GM23248 (cell line): ENCODE results near the gene WWOX. TPM values are rescaled to one million over a fixed set of nuclear protein-coding genes. Genes with fewer than 3 reads are reported as not detected.

Experiments used
- DNase-seq: peaks from one replicate; pipeline ENCODE4 v3.0.0-alpha.2; 2015
- H2AFZ ChIP-seq: fragments of 200-600 bp; sonication (generic); 2 replicates; pipeline ENCODE4 v1.6.1; 2016; ENCODE audit warnings: antibody characterized with exemption
- H3F3A ChIP-seq: fragments of 200-600 bp; sonication (generic); 2 replicates; pipeline ENCODE4 v1.6.1; 2016; ENCODE audit warnings: mild to moderate bottlenecking, antibody characterized with exemption, mixed run types; ENCODE audit not compliant: insufficient read depth
- H3K27ac ChIP-seq: fragments of 200-600 bp; sonication (generic); 2 replicates; pipeline ENCODE4 v1.5.1; 2016; ENCODE audit warnings: mild to moderate bottlenecking
- H3K27me3 ChIP-seq: fragments of 200-600 bp; sonication (generic); replicated peaks from 2 replicates; pipeline ENCODE4 v1.6.1; 2016; ENCODE audit warnings: mild to moderate bottlenecking; ENCODE audit not compliant: insufficient read depth
- H3K36me3 ChIP-seq: fragments of 200-600 bp; sonication (generic); 2 replicates; pipeline ENCODE4 v1.6.1; 2016; ENCODE audit warnings: low read depth, mild to moderate bottlenecking
- H3K4me1 ChIP-seq: fragments of 200-600 bp; sonication (generic); 2 replicates; pipeline ENCODE4 v1.6.1; 2016; ENCODE audit warnings: mild to moderate bottlenecking; ENCODE audit not compliant: insufficient read depth
- H3K4me2 ChIP-seq: fragments of 200-600 bp; sonication (generic); one replicate; pipeline ENCODE4 v1.6.1; 2016; ENCODE audit warnings: mild to moderate bottlenecking; ENCODE audit not compliant: unreplicated experiment
- H3K4me3 ChIP-seq: fragments of 200-600 bp; sonication (generic); 2 replicates; pipeline ENCODE4 v1.5.1; 2016; ENCODE audit warnings: mild to moderate bottlenecking
- H3K79me2 ChIP-seq: fragments of 200-600 bp; sonication (generic); 2 replicates; pipeline ENCODE4 v1.6.1; 2016; ENCODE audit warnings: mild to moderate bottlenecking; ENCODE audit not compliant: insufficient read depth
- H3K9ac ChIP-seq: fragments of 200-600 bp; sonication (generic); 2 replicates; pipeline ENCODE4 v1.6.1; 2016; ENCODE audit warnings: mild to moderate bottlenecking
- H3K9me2 ChIP-seq: fragments of 200-600 bp; sonication (generic); 2 replicates; pipeline ENCODE4 v1.6.1; 2016; ENCODE audit warnings: mixed run types, mild to moderate bottlenecking, moderate library complexity; ENCODE audit not compliant: insufficient read depth
- H3K9me3 ChIP-seq: fragments of 200-600 bp; sonication (generic); one replicate; pipeline ENCODE4 v1.6.1; 2017; ENCODE audit warnings: low read depth
- H4K20me1 ChIP-seq: fragments of 200-600 bp; sonication (generic); 2 replicates; pipeline ENCODE4 v1.6.0; 2016; ENCODE audit not compliant: insufficient read depth
- EZH2 ChIP-seq: fragments of 200-600 bp; sonication (generic); IDR thresholded peaks from 2 replicates; pipeline ENCODE4 v1.6.1; 2018; ENCODE audit warnings: antibody characterized with exemption, mild to moderate bottlenecking; ENCODE audit not compliant: insufficient read depth, poor library complexity, severe bottlenecking
- EZH2phosphoT487 ChIP-seq: fragments of 200-600 bp; sonication (generic); IDR thresholded peaks from 2 replicates; pipeline ENCODE4 v1.6.1; 2018; ENCODE audit warnings: antibody characterized with exemption, moderate library complexity, mild to moderate bottlenecking, low read depth; ENCODE audit not compliant: insufficient read depth
- WGBS, 2 experiments: methylation state at CpG; one replicate each; pipeline ENCODE4 v1.1.6; 2015 to 2017; ENCODE audit warnings: low lambda C conversion rate in 2 of 2, low coverage in 1 of 2; ENCODE audit errors: missing lambda C conversion rate in 2 of 2; 5-methylcytosine and 5-hydroxymethylcytosine counted together
- in situ Hi-C: fragments of 300-500 bp; cut with MboI; formaldehyde crosslinking; loops from 2 replicates; pipeline ENCODE4 v1.15.0; 2020
- polyA plus RNA-seq: library from polyadenylated mRNA; unstranded; fragments of >200 nt; fragmentation: Nextera tagmentation; extraction: Ambion mirVana; gene quantifications from 2 replicates; pipeline ENCODE4 v1.2.1, GENCODE V29; 2016
- total RNA-seq: library from RNA; depleted of rRNA; stranded (reverse); fragments of >200 nt; shearing (Covaris generic); gene quantifications from 2 replicates; pipeline ENCODE4 v1.2.3, GENCODE V29; 2014

Gene WWOX
- total and polyA plus RNA-seq, 2 experiments from 2014 or later, result 4.5 to 6.6 TPM

DNA sequence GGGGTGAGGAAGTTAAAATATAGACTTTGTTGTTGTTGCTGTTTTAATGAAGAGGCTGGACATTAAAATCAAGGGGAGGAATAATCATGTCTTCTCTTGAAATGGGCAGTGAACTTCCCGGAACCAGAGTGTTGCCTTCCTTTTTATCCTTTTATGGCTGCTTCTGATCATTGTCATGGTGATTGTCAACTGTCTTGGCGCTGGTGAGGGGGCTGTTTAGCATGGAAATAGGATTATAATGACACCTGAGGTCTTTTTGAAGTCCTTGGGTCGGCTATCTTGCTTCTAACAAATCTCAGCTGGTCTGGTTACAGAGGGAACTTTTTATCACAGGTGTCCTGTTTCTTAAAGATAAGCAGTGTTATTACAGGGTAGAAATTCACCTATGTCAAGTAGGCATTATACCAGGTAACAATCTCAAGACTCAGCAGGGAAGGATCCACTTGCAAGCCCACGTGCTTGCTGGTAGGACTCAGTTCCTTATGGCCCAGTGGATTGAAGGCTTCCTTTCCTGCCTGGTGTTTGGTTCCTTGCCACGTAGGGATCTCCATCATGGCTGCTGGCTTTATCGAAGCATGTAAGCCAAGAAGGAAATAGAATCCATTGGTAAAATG, 349.3 kb downstream of the WWOX start:
- no peaks in the 10 kb centered on the region for H3K79me2 ChIP-seq
- no peaks in the 10 kb centered on the region for H3K9me3 ChIP-seq
- no peaks in the 10 kb centered on the region for H3K4me1 ChIP-seq
- H4K20me1 ChIP-seq, result no peaks in the 10 kb centered on the region
- in situ Hi-C loops, result no loop called here
- H3K9ac ChIP-seq, result no peak overlapping the region
- H3K4me2 ChIP-seq, result no peak overlapping the region
- no peaks in the 10 kb centered on the region for H3K9me2 ChIP-seq
- H3K4me3 ChIP-seq, result no peak overlapping the region
- WGBS, 2 experiments, result 47 to 48% methylated on average over 6 of the region's 6 CpGs
- no peaks in the 10 kb centered on the region for H3K36me3 ChIP-seq
- no peaks in the 10 kb centered on the region for H3K27me3 ChIP-seq
- no peak for TF ChIP-seq EZH2phosphoT487
- no peak for TF ChIP-seq EZH2
- no peak for DNase-seq
- H3K27ac ChIP-seq, result no peak overlapping the region
- no peaks in the 10 kb centered on the region for H3F3A ChIP-seq
- no peak overlapping the region for H2AFZ ChIP-seq

DNA sequence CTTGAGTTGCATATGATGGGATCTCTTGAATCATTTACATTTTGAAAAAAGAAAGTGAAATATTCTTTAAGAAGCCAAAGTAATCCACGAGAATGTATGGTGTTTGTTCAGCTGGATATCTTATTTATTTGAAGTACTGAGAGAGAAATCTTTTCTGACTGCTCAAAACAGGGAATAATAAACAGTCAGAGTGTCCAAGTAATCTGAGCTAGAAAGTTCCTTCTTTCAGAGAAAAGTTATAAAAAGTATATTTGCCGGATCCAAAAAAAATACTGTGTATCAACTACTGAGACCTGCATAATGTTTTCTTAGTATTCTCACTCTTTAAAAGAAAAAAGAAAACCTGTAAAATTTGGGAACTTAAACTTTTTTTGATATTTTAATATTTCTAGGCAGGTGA, 350.8 kb downstream of the WWOX start:
- Histone ChIP-seq H3K4me1 (no peaks in the 10 kb centered on the region), H3K4me3 (no peak overlapping the region), H3K9ac (no peak overlapping the region), H3K36me3 (no peaks in the 10 kb centered on the region), H3K9me3 (no peaks in the 10 kb centered on the region), H3F3A (no peaks in the 10 kb centered on the region), H3K4me2 (no peak overlapping the region), H3K27me3 (no peaks in the 10 kb centered on the region), H3K27ac (no peak overlapping the region), H3K79me2 (no peaks in the 10 kb centered on the region), H2AFZ (no peak overlapping the region), H4K20me1 (no peaks in the 10 kb centered on the region), H3K9me2 (no peaks in the 10 kb centered on the region)
- TF ChIP-seq EZH2phosphoT487 (no peak), EZH2 (no peak)
- WGBS, 2 experiments, result 1 to 2% methylated on average over 2 of the region's 2 CpGs
- in situ Hi-C loops, result no loop called here
- DNase-seq, result no peak

DNA sequence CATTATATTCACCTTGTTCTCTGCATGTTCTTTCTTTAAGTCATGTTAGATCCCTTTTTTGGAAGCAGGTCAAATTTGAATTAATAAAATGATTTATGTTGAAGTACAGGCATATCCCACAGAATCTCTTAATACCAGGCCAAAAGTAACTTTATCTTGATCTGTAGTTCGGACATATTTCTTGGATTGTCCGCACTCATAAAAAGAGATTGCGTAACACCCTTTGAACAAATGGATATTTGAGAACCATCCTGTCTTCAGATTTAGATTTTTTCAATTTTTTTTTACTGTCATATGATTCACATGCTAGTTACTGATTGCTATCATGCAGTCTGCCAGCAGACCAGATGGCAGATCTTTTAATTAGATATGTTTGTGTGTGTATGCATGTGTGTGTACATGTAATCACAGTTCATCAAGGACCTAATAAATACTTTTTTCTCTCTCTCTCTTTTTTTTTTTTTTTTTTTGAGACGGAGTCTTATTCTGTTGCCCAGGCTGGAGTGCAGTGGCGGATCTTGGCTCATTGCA, 352.6 kb downstream of the WWOX start:
- no peaks in the 10 kb centered on the region for H3K27me3 ChIP-seq
- H3F3A ChIP-seq, result no peaks in the 10 kb centered on the region
- no peaks in the 10 kb centered on the region for H3K36me3 ChIP-seq
- TF ChIP-seq EZH2 (no peak), EZH2phosphoT487 (no peak)
- no peaks in the 10 kb centered on the region for H4K20me1 ChIP-seq
- no peaks in the 10 kb centered on the region for H3K9me3 ChIP-seq
- no peak overlapping the region for H3K4me3 ChIP-seq
- H3K9me2 ChIP-seq, result no peaks in the 10 kb centered on the region
- 57% methylated on average over 4 to 5 of the region's 5 CpGs for WGBS, 2 experiments
- no peaks in the 10 kb centered on the region for H3K79me2 ChIP-seq
- no peak for DNase-seq
- no peak overlapping the region for H2AFZ ChIP-seq
- no peak overlapping the region for H3K27ac ChIP-seq
- H3K4me2 ChIP-seq, result no peak overlapping the region
- no peaks in the 10 kb centered on the region for H3K4me1 ChIP-seq
- in situ Hi-C loops, result no loop called here
- no peak overlapping the region for H3K9ac ChIP-seq

GRCh38 chr16:78455861-78456260, 356.4 kb downstream of the WWOX start:
- Histone ChIP-seq H3K27ac (no peak overlapping the region), H2AFZ (no peak overlapping the region), H3K9me2 (no peaks in the 10 kb centered on the region), H4K20me1 (no peaks in the 10 kb centered on the region), H3K27me3 (no peaks in the 10 kb centered on the region), H3K4me3 (no peak overlapping the region), H3K9ac (no peak overlapping the region), H3F3A (no peaks in the 10 kb centered on the region), H3K4me2 (no peak overlapping the region), H3K79me2 (no peaks in the 10 kb centered on the region), H3K9me3 (no peaks in the 10 kb centered on the region), H3K4me1 (no peaks in the 10 kb centered on the region), H3K36me3 (no peaks in the 10 kb centered on the region)
- DNase-seq, result no peak
- WGBS, 2 experiments, result 51 to 54% methylated on average over 4 of the region's 4 CpGs
- in situ Hi-C loops, result no loop called here
- no peak for TF ChIP-seq EZH2phosphoT487
- TF ChIP-seq EZH2, result no peak
